SIG-M5 treated with dmso at 0.1 percent for 504 hours (cell line): ENCODE results near the gene OR51E2.
"Not testable (repeated sequence)": the region's sequence is repeated elsewhere in the genome, so short reads cannot be mapped to it uniquely, and the experiment has no call there.

Experiments used
- DNase-seq: peaks from one replicate; lab custom pipeline; 2025; ENCODE audit not compliant: unreplicated experiment; lab: John Stamatoyannopoulos, UW

Gene OR51E2, protein sequence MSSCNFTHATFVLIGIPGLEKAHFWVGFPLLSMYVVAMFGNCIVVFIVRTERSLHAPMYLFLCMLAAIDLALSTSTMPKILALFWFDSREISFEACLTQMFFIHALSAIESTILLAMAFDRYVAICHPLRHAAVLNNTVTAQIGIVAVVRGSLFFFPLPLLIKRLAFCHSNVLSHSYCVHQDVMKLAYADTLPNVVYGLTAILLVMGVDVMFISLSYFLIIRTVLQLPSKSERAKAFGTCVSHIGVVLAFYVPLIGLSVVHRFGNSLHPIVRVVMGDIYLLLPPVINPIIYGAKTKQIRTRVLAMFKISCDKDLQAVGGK

DNA sequence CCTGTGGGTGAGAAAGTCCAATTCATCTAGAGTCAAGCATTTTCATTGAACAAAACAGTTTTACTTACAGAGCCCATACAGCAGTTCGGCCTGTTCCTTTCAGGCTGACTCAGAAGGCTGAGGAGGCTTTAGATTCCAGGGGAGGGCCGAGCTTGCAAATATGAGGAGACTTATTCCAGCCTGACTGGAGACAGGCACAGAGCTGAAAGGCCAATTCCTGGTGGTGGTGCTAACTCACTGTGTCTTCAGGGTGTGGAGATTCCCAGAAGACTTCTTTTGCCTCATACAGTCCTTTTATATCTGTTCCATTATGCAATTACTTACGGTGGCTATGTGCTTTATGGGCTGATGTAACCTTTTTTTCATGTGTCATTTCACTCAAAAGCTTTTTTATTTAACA lies at the start of gene OR51E2:
Gene OR51E2 (minus strand): TSS at position 269 of the 400 bp plus-strand sequence. CDS start 15,142 bp downstream, outside the sequence.
- no peak for DNase-seq

DNA sequence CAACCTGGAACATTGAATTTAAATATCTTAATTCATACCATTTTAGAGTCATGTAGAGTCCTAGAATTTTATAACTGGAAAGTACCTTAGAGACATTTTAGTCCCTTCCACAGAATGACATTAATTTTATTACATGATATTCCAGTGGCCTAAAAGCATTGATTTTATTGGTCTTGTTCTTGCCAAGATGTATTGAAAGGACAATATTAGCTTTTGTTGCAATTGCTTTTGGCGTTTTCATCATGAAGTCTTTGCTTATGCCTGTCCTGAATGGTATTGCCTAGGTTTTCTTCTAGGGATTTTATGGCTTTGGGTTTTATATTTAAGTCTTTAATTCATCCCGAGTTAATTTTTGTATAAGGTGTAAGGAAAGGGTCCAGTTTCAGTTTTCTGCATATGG lies 43.1 kb upstream of the OR51E2 start:
- no peak for DNase-seq

DNA sequence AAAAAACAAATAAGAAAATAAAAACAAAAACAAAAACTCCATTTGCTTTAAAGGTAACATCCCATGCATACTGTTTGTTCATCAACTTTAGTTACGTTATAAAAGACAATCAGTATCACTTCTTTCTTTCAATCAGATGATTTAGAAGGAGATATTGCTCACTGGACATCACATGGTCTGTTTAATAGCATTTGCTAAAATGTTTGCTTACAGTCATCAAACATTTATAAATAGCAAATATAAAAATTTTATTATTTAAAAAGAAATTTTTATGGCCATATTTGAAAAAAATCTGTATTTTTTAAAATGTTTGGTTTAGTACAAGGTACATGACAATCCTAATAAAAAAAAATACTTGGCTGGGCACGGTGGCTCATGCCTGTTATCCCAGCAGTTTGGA lies 29.5 kb upstream of the OR51E2 start:
- no peak for DNase-seq

DNA sequence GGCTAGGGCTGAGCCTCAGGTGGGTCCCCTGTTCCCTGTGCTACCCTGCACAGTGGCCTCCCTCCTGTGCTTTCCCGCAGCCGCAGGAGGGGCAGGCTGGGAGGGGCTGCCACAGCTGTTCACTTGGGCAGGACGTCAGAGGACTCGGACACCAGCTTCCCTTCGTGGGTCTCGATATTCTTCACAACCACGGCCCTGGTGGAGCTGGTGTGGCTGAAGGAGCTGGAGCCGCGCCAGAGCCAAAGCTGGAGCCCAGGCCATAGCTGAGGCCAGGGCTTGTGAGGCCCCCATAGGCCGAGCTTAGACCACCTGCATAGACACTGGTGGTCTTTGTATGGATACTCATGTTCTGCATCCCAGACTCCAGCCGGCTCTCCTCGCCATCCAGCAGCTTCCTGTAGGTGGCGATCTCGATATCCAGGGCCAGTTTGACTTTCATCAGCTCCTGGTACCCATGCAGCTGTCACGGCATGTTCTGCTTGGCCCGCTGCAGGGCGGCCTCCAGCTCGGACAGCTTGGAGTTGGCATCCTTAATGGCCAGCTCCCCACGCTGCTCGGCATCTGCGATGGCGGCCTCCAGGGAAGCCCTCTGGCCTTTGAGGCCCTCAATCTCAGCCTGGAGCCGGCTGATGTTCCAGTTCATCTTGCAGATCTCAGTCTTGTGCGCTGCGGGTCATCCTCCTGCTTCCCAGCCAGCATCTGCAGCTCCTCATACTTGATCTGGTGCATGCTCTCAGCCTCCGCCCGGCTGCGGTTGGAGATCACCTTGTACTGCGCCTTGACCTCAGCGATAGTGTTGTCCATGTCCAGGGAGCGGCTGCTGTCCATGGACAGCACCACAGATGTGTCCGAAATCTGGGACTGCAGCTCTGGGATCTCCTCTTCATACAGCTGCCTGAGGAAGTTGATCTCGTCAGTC lies 25.2 kb upstream of the OR51E2 start:
- DNase-seq = not testable (repeated sequence)

DNA sequence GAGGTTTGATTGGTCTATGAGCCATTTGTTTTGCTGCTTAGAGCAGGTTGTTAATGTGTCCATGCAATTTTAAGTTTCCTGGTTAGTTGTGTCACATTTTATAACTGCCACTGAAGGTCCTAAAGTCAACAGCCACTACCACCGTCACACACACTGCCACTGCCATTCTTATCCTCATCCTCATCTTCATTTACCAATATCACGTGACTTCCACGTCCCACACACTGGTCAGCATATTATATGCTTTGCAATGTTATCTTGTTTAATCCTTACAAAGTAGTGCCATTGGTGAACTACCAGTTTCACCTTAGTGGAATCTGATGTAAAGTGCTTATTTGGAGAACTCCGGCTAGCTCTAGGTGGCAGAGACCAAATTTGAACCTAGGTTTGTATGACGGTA lies 16.6 kb upstream of the OR51E2 start:
- no peak for DNase-seq

DNA sequence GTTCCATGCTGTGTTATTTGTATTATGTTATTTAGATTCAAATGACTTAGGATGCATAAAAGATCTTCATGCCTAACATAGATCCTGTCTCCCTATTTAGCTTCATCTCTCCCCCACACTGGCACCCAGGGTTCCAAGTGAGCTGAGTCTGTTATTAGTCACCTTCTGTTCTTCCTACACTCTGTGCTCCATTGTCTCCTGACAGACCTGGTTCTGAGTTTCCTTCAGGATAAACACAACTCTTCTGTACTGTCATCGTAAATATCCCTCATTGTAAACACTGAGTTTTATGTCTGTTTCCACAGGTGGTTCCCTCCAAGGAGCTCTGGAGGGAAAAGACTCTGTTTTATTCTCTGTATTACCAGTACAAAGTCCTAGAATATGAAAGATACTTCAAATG lies 15.6 kb upstream of the OR51E2 start:
- no peak for DNase-seq

DNA sequence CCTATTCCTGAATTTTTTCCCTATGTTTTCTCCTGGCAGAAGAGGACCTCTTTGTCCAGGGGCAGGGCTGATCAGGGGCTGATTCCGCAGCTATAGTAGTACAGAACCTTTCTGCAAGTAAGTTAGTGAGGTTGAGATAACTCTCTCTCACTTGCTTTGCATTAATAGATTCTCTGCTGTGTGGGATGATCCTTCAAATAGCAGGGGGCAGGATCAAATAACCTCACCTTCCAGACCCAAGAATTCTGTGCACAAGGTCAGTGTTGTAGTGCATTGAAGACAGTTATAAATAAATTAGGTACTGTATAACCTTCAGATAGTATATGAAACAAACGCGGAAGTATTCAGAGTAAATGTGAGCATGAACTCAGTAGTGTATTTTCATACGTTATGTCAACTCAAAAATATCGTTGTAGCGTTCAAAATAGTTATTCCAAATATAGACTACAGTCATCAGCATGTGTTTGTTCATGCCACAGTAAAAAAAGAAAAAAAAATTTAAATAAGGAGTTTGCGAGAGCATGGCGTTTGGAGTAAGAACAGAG lies 7.2 kb upstream of the OR51E2 start:
- DNase-seq = no peak

DNA sequence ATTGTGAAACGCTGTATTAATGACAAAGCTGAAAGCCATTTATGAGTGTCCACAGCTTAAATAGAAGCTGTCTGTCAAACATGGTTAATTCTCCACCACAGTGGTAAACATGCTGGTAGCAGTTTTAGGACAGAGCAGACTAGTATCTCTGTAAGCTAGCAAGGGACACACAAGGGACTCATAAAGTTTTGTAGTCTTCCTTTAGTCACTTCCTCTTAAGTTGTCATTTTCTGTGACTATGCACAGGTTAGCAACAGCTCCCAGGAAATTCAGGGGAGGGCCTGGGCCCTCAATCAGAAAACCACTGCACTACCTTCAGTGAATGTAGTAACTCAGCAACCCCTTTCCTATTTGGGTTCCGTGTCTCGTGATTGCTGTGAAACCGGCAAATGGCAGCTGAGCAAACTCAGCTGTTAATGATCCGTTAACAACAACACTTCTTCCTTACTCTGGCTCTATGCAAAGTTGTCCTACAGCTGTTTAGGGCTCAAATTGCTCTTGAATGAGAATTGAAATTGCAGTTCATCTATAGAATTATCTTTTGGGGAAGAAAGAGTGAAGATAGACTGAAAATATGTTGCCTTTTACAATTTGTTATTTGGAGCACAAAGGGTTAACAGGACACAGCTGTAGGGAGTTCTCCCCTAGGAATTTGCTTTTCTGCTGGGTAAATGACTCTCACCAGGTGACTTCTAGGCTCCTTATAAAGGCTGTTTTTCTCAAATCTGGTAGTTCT lies 6.6 kb upstream of the OR51E2 start, which contains the start of gene MMP26:
Gene MMP26 (plus strand): TSS at position 731 of the 736 bp plus-strand sequence.
- no peak for DNase-seq

DNA sequence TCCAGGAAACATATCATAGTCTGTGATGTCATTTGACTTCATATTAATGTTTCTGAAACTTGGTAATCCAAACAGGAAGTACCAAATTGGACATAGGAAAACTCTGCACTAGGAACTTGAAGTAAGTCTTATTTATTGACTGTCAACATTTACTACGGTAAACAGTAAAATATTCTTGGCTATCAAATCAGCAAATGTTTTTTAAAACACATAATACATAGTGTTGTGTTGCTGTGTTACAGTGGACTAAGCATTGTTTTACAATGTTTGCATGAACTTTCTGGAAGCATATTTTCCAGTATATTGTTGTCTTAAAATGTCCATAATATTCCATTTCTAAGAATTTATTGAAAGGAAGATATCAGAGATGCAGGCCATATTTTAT lies 2.8 kb upstream of the OR51E2 start:
- no peak for DNase-seq

DNA sequence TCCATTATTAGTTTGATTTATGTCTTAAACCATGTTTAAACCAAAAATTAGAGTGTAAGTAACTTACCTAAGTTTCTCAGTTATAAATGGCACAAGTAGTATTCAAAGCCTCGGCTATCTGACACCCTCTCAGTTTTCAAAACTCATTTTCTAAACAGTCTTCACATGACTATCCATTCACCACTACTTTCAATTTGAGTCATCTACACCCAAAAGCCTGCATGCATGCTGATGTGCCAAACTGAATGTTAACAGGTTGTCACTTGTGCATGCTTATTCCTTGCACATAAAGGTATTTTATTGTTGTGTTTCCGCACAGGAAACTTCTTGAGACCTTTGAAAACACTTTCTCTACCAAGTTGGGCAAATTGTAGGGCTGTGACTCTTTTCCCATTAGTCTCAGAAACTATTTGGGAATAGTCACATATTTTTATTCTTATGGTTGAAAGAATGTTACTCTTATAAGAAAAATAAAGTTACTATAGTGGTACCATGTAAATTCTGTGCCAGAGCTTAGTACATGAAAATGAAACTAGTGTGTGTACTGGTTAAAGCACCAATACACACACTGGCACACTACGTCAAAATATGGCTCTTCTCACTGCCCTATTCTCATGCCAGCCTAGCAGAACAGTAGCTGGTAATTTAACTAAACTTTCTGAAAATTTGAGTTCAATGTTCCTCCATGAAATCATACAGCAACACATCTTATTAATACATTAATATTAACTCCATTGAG lies 2.2 kb upstream of the OR51E2 start:
- DNase-seq = no peak

DNA sequence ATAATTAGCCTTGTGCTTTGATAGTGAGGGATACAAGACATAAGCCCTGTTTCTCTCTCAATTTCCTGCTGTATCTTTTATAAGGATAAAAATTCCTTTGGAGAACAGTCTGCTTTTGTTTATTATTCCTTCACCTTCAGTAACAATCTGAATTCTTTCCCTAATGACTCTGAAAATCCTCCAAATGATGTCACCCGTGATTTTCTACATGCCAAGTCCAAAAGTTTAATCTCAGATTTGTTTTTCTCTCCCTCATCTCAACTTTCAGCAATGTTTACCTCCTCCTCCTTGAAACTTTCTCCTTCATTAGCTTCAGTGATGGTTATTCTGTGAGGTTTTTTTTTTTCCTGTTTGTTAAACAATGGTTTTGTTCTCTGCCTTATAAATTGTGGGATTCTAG lies 2.2 kb downstream of the OR51E2 start:
- no peak for DNase-seq

DNA sequence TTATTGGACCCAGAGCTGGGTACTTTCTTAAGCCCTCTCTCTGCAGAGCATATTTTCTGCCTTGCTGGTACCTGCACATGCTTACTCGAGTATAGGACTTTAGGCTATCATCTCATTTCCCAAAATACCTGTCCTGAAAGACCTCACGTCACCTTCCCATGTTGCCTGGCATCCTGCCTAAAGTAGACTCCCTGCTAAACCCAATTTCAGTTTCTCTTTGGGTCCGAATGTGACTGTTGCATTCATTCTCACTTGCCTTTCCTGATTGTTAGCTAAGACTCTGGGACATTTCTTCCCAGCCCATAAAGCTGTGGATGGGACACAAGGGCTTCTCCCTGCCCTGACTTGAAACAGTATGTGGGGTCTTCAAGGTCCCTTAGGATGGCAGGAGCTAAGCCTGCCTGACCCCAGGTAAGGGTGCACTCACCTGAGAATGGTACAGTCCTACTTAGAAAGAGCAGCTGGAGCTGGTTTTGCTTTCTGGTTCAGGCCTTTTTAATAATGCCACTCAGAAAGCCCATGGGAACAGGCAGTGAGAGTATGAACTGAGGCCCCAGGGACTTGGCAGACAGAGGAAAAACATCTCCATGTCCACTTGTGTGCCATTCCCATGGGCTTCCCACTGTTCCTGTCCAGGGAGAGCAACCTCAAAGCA lies 12.9 kb downstream of the OR51E2 start:
- no peak for DNase-seq

DNA sequence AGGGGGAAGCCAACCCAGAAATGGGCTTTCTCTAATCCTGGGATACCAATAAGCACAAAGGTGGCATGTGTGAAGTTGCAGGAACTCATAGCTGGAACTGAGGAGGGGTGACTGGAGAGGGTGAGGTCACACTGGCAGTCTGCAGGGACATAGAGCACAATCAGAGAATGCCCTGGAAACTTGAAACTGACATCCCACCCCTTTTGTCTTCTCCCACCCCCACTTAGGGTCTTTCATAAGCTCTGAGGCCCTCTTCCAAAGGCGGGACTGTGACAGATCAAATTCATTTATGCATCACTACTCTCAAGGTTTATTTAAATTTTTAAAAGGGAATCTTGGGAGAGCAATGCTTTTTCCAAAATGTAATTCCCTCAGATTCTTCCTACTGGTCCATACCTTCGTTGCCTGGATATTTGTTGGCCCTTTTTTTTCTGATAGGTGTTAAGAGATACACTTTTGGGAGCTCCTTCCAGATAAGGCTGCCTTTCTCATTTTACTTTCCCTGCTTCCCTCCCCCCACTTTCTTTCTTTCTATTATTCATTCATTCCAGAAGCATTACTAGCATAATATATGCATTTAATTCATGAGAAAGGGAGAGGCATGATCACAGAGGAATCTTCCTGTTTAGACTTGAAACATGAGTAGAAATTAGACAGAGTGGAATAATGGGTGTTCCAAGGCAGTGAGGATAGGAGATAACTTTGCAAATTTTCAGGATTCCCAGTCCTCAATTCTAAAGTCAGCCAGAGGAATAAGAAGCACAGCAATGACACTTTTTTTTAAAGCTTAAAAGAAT lies 14.8 kb downstream of the OR51E2 start:
- no peak for DNase-seq

DNA sequence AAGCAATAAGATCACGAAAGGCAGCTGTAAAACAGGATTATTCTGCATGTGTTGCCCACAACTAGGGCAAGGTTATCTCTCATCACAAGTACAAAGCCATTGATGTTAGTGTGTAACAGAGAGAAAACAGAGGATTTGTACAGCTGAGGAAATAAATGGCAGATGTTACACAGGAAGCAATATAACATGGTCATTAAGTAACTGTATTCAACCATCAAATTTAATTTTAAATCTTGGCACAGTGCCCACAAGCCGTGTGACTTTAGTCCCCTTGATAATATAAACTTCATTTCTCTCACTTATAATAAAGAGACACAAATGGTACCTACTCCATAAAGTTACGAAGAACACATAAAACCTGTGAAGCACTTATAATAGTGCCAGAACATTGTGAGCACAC lies 17.3 kb downstream of the OR51E2 start:
- no peak for DNase-seq

DNA sequence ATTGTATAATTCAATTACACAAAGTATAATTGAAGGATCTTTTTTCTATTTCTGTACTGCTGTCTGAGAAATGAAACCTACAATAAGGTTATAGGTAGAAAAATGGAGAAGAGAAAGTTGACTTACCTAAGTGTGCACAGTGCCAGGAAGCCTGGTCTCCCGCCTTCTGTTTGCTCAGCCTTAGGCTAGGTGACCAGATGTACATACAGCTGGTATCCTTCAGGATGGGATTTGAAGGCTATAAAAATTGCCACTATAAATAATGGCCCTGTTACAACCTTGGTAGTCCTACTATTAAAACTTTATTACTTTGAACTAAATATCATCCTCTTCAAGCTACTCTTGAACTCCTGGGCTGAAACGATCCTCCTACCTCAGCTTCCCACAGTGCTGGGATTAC lies 19.7 kb downstream of the OR51E2 start:
- no peak for DNase-seq

DNA sequence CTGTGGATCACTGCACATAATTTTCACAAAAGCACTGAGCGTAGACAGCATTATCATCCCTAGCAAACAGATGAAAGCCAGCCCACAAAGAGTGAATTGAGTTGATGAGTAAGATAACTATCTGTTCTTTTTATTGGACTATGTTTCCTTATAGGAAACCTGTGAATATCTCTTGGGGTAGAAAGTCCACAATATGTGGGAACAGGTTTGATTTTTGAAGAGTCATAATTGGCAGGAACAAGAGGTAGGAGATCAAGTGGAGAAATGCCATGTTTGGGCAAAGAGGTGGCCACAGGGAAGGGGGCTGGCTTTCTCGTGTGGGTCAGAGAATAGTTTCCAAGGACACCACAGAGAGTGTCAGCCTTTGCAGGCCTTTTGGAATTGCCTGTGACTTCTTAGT lies 23.9 kb downstream of the OR51E2 start:
- DNase-seq = no peak

DNA sequence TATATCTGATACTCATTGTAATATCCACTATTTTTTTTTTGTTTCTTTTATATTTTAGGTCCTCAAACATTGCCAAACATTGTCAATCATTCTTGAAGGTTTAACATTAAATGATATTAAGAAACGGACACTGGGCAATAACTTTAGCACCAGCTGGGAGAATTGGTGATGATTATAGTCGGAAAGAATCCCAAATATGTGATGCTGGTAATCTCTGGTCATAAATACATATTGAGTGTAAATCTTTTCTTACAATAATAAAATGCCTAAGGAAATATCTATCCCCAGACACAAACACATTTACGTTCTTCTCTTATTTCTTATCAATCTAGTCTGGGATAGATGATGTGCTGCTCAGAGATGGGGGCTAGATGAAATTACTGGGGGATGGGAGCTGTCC lies 25.2 kb downstream of the OR51E2 start:
- DNase-seq = no peak

DNA sequence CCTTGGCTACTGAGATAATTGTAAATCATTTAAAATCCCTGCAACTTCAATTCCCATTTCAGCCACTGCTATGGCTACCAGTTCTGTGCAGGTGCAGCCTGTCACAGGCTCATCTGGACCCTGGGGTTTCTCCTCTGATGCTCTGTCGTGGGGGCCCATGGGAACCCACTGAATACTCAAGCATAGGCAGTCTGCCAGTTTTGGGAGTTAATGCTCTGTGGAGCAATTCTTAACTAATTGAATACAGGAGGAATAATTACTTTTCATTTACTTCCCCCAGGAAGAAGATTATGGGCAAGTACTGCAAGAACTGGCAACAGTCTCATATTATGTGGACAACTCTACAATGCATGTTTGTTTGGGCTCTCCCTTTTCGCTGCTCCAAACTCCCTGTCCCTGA lies 25.9 kb downstream of the OR51E2 start:
- no peak for DNase-seq

DNA sequence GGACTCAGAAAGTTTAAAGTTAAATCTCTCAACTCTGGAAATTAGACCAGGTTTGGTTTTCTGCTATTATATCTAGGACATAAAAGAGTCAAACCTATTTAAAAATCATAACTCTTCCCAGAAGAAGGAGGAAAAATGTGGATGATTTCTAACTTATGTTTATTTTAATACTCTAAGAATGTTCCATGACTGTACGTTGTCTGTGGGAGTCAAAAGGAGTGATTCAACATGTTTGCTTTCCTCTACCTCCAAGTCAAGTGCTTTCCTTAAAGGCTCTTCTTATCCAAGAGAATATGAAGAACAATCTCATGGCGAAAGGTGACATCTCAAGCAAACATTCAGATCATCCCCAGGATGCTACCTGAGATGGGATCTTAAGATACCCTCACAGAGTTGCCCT lies 32.2 kb downstream of the OR51E2 start:
- no peak for DNase-seq
